ENCODE results near the gene CTBP2. TPM values are rescaled to one million over a fixed set of nuclear protein-coding genes. Genes with fewer than 3 reads are reported as not detected.
A peak's percentile ranks its signal among the peaks of the same experiment; 100 is the strongest.

The CTBP2 gene
- total RNA-seq, 3 donors from 2014 or later = 1.0 to 1.4 (median 1.3) TPM

DNA sequence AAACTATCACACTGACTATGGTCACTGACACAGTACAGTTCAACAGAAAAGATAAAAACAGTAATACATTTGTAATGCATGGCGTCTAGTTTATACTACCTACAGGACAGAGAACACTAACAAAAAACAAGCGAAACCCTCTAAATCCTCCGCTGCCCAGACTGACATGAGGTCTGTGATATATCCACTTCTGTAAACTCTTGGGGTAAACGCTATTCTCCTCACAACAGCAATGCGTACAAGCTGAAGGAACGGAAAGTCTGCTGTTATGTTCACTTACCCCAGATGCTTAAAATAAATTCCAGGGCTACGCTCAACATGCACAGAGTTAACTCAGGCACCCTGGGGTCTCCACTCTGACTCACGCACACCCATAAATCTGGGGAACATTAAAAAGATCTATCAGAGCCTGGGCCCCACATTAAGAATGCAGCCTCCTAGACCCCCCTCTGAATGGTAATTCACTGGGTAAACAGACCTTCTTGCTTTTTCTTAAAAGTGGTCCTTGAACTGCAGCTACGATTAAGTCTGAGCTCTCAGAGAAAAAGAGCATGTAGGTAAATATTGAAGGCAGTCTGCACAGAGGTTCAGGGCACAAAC, 105.6 kb downstream of the CTBP2 start:
- no peak for ATAC-seq
- no peaks in the 10 kb centered on the region for H3K4me1 Mint-ChIP-seq (ENCODE audit: low read depth)
- no peak for DNase-seq
- no peaks in the 10 kb centered on the region for H3K9me3 Mint-ChIP-seq
- peaks cover 11% of the 10 kb centered on the region for H3K27me3 Mint-ChIP-seq (ENCODE audit: low read depth)
- no peaks in the 10 kb centered on the region for H3K36me3 Mint-ChIP-seq (ENCODE audit: insufficient read depth)
- H3K4me3 Mint-ChIP-seq = no peak overlapping the region

GRCh38 chr10:125054216-125054615, 106.1 kb downstream of the CTBP2 start:
- peaks cover 13% of the 10 kb centered on the region for H3K27me3 Mint-ChIP-seq (ENCODE audit: low read depth)
- ATAC-seq = no peak
- no peaks in the 10 kb centered on the region for H3K4me1 Mint-ChIP-seq (ENCODE audit: low read depth)
- DNase-seq = no peak
- H3K9me3 Mint-ChIP-seq = no peaks in the 10 kb centered on the region
- H3K36me3 Mint-ChIP-seq (ENCODE audit: insufficient read depth) = no peaks in the 10 kb centered on the region
- H3K4me3 Mint-ChIP-seq = no peak overlapping the region

DNA sequence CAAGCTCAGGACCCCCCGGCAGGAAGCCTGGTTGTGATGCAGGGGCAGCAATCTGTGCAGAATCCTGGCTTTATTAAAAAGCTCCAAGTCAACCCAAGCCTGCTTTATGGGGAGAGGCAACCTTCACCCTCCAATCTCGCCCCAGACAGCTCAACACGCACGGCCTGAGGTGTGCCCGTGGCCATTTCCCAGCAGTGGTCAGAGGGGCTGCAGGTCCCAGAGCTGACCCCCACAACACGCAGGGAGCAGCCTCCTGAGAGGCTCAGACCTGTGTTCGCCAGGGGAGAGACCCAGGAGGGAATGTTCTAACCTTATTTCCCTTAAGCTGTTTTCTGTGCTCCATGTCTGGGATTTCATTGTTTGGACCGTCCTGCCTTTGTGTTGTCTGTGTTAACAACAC, 108.2 kb downstream of the CTBP2 start:
- ATAC-seq = no peak
- no peaks in the 10 kb centered on the region for H3K36me3 Mint-ChIP-seq (ENCODE audit: insufficient read depth)
- no peak overlapping the region for H3K4me3 Mint-ChIP-seq
- peaks cover 9% of the 10 kb centered on the region for H3K27me3 Mint-ChIP-seq (ENCODE audit: low read depth)
- H3K4me1 Mint-ChIP-seq (ENCODE audit: low read depth) = peaks cover 2% of the 10 kb centered on the region
- no peaks in the 10 kb centered on the region for H3K9me3 Mint-ChIP-seq
- no peak for DNase-seq

DNA sequence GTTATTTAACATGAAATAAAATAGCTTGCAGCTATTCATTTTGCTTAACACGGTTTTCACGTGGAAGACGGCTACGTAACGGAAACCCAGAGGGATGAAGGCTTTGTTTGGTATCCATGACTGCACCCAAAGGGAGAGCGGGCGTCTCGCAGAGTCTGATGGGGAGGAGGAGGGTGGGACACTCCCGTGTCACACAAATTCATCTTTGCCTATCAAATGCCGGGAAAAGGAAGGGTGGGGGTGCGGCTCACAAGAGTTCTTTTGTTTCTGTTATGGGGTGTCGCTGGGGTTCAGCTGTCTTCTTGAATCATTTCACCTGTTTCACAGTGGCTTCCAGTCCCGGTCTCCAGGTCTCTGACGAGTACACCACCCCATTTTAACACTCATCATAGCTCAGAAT, 110.0 kb downstream of the CTBP2 start:
- Mint-ChIP-seq H3K4me1 (ENCODE audit: low read depth) (peaks cover 2% of the 10 kb centered on the region), H3K9me3 (no peaks in the 10 kb centered on the region), H3K36me3 (ENCODE audit: insufficient read depth) (no peaks in the 10 kb centered on the region), H3K27me3 (ENCODE audit: low read depth) (peaks cover 9% of the 10 kb centered on the region), H3K4me3 (no peak overlapping the region)
- ATAC-seq = no peak
- DNase-seq = no peak

- DNase-seq = no peak
- Mint-ChIP-seq H3K9me3 (no peaks in the 10 kb centered on the region), H3K4me1 (ENCODE audit: low read depth) (peaks cover 2% of the 10 kb centered on the region), H3K4me3 (no peak overlapping the region), H3K27me3 (ENCODE audit: low read depth) (peaks cover 9% of the 10 kb centered on the region), H3K36me3 (ENCODE audit: insufficient read depth) (no peaks in the 10 kb centered on the region)
- no peak for ATAC-seq
Observed at GRCh38 chr10:125049216-125049881, 111.0 kb downstream of the CTBP2 start.

GRCh38 chr10:125048094-125048864, 112.1 kb downstream of the CTBP2 start:
- peaks cover 7% of the 10 kb centered on the region for H3K27me3 Mint-ChIP-seq (ENCODE audit: low read depth)
- H3K9me3 Mint-ChIP-seq = no peaks in the 10 kb centered on the region
- ATAC-seq (peak; percentile 85 to 88), DNase-seq (peak; percentile 38)
- peaks cover 2% of the 10 kb centered on the region for H3K4me1 Mint-ChIP-seq (ENCODE audit: low read depth)
- no peak overlapping the region for H3K4me3 Mint-ChIP-seq
- H3K36me3 Mint-ChIP-seq (ENCODE audit: insufficient read depth) = no peaks in the 10 kb centered on the region

- Mint-ChIP-seq H3K36me3 (ENCODE audit: insufficient read depth) (no peaks in the 10 kb centered on the region), H3K4me1 (ENCODE audit: low read depth) (peaks cover 2% of the 10 kb centered on the region), H3K9me3 (no peaks in the 10 kb centered on the region), H3K27me3 (ENCODE audit: low read depth) (no peaks in the 10 kb centered on the region), H3K4me3 (no peak overlapping the region)
- DNase-seq = no peak
- no peak for ATAC-seq
Observed at GRCh38 chr10:125043841-125044658, 116.3 kb downstream of the CTBP2 start.

DNA sequence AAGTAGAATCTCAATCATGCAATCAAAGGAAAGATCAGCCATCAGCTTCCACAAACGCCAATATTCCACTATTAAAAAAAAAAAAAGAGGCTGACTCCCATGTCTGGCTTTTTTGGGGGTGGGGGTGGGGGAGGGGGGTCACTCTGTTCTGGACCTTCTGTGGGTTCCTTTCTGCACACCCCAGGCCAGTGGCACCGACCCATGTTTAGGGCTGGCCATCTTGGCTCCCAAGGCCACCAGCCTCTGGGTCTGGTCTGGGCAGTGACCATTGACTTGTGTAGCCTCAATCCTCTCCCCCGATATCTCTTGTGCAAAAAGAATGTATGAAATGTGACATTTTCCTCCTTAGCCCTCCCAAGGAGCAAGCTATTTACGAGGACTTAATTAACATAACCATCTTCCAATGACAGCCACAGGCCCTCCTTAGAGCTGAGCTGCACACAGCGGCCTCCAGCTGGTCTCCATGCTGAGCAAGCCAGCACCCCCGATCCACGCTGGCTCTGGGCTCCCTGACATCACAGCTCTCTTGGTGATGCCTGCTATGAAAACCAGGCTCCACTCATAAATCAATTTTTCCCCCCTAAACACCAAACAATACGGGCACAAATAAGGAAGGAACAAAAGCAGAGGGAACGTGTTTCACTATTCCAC, 118.4 kb downstream of the CTBP2 start:
- no peak overlapping the region for H3K4me3 Mint-ChIP-seq
- H3K27me3 Mint-ChIP-seq (ENCODE audit: low read depth) = no peaks in the 10 kb centered on the region
- no peaks in the 10 kb centered on the region for H3K36me3 Mint-ChIP-seq (ENCODE audit: insufficient read depth)
- ATAC-seq = no peak
- H3K9me3 Mint-ChIP-seq = no peaks in the 10 kb centered on the region
- no peak for DNase-seq
- no peaks in the 10 kb centered on the region for H3K4me1 Mint-ChIP-seq (ENCODE audit: low read depth)

DNA sequence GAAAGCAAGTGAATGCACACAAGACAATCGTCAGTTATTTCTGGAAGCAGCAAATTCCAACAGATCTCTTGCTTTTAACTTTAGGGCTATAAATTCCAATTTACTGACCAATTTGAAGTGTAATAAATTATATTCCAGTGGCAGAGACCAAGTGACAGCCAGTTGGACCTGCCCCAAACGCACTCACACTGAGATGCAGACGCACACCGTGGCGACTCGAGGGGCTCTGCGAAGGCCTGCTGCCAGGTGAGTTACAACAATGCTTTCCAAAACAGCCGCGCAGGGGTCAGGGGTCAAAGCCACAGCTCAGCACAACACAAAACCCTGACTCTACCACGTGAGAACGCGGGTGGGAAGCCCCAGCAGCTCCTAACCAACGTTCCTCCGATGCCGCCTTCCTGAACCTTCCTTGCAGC, 121.0 kb downstream of the CTBP2 start:
- no peak overlapping the region for H3K4me3 Mint-ChIP-seq
- ATAC-seq = no peak

DNA sequence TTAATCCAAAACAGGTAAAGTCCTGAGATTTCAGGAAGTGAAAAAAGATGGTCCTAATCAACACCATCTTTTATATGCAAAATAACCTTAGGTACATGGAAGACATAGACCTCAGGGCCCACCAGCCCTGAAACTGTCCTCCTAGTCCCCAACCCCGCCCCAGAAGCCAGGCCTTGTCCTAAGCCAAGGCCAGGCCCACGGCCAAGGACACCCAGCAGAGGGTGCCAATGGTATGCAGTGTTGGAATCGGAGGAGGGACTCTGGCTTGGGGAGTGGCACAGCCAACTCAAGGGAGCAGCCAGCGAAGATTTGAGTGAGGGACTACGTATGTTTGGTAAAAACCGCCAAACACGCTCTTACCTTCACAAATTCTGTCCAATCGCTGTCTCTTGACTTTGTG, 121.7 kb downstream of the CTBP2 start:
- DNase-seq = no peak
- no peak for ATAC-seq

More for the DNA sequence above, 121.0 kb downstream of the CTBP2 start:
- H3K9me3 Mint-ChIP-seq = no peaks in the 10 kb centered on the region
- no peak for DNase-seq
- no peaks in the 10 kb centered on the region for H3K4me1 Mint-ChIP-seq (ENCODE audit: low read depth)
- H3K36me3 Mint-ChIP-seq (ENCODE audit: insufficient read depth) = no peaks in the 10 kb centered on the region
- peaks cover 1% of the 10 kb centered on the region for H3K27me3 Mint-ChIP-seq (ENCODE audit: low read depth)

GRCh38 chr10:125037145-125037877, 123.1 kb downstream of the CTBP2 start:
- Mint-ChIP-seq H3K9me3 (no peaks in the 10 kb centered on the region), H3K4me3 (no peak overlapping the region), H3K4me1 (ENCODE audit: low read depth) (no peaks in the 10 kb centered on the region), H3K27me3 (ENCODE audit: low read depth) (peaks cover 1% of the 10 kb centered on the region), H3K36me3 (ENCODE audit: insufficient read depth) (no peaks in the 10 kb centered on the region)
- no peak for ATAC-seq
- no peak for DNase-seq

More for the DNA sequence above, 121.7 kb downstream of the CTBP2 start:
- Mint-ChIP-seq H3K27me3 (ENCODE audit: low read depth) (peaks cover 1% of the 10 kb centered on the region), H3K9me3 (no peaks in the 10 kb centered on the region), H3K4me3 (no peak overlapping the region), H3K36me3 (ENCODE audit: insufficient read depth) (no peaks in the 10 kb centered on the region), H3K4me1 (ENCODE audit: low read depth) (no peaks in the 10 kb centered on the region)

- Mint-ChIP-seq H3K36me3 (ENCODE audit: insufficient read depth) (no peaks in the 10 kb centered on the region), H3K9me3 (no peaks in the 10 kb centered on the region), H3K27me3 (ENCODE audit: low read depth) (peaks cover 1% of the 10 kb centered on the region), H3K4me3 (no peak overlapping the region), H3K4me1 (ENCODE audit: low read depth) (no peaks in the 10 kb centered on the region)
- DNase-seq (no peak), ATAC-seq (no peak)
Observed at GRCh38 chr10:125035588-125036295, 124.6 kb downstream of the CTBP2 start.

GRCh38 chr10:125035136-125035535, 125.2 kb downstream of the CTBP2 start:
- Mint-ChIP-seq H3K27me3 (ENCODE audit: low read depth) (peaks cover 1% of the 10 kb centered on the region), H3K9me3 (no peaks in the 10 kb centered on the region), H3K4me1 (ENCODE audit: low read depth) (no peaks in the 10 kb centered on the region), H3K36me3 (ENCODE audit: insufficient read depth) (no peaks in the 10 kb centered on the region), H3K4me3 (no peak overlapping the region)
- no peak for DNase-seq
- no peak for ATAC-seq

All from activated T-cell treated with anti-CD3 and anti-CD28 coated beads, Interleukin-2, amount 50 U/mL, for 4 hours (primary cell).